Esophagus muscularis mucosa (tissue), 3 donors: ENCODE measurements around the gene JAKMIP1.

Source experiments
- CTCF ChIP-seq, 3 experiments: fragments of 200-600 bp in 2 of 3; fragments of 450-650 bp in 1 of 3; sonication (generic) in 2 of 3; IDR thresholded peaks; one replicate each; pipeline ENCODE4 v1.5.1; 2017 to 2019; ENCODE audit warnings: antibody characterized with exemption in 3 of 3, mild to moderate bottlenecking in 2 of 3, moderate library complexity in 1 of 3
- EP300 ChIP-seq: sonication (generic); formaldehyde crosslinking; IDR thresholded peaks from one replicate; pipeline ENCODE4 v1.6.1; 2017; ENCODE audit warnings: antibody characterized with exemption

GRCh38 chr4:6241062-6241845, 40.9 kb upstream of the JAKMIP1 start:
- TF ChIP-seq CTCF (IDR thresholded peaks at IDR 0.05) (no peak), EP300 (no peak)
